Stimulated activated CD4-positive, alpha-beta T cell treated with anti-CD3 and anti-CD28 coated beads, Interleukin-4, amount 100 ng/mL, for 48 hours (primary cell): ENCODE results near the gene ASPHD2.

Source experiments
- DNase-seq, 2 donors: peaks; one replicate each; pipeline ENCODE4 v3.0.0-alpha.2; 2020; ENCODE audit warnings: low read depth in 2 of 2

The ASPHD2 gene

DNA sequence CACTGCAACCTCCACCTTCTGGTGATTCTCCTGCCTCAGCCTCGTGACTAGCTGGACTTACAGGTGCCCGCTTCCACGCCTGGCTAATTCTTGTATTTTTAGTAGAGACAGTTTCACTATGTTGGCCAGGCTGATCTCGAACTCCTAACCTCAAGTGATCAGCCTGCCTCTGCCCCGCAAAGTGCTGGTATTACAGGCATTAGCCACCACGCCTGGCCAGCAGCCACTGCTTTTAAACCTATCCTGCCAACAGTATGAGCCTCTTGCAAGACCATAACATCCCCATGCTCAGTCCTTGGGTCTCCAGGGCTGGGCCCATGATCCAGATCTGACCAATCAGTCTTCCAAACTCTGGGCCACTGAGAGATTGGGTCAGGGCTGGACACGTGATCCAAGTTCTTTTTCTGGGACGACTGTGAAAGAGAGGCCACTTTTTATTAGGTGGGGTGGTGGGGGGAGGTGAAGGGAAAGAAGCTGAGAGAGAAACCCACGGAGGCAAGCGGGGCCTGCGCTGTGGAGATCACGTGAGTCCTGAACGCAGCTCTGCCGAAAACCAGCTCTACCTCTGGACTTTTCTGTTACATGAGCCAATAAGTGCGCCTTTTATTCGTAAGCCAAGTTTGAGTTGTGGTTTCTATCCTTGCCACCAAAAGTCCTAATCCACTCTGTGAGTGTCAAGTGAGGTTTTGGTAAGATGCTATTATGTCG, 17.9 kb downstream of the ASPHD2 start:
- DNase-seq = no peak

DNA sequence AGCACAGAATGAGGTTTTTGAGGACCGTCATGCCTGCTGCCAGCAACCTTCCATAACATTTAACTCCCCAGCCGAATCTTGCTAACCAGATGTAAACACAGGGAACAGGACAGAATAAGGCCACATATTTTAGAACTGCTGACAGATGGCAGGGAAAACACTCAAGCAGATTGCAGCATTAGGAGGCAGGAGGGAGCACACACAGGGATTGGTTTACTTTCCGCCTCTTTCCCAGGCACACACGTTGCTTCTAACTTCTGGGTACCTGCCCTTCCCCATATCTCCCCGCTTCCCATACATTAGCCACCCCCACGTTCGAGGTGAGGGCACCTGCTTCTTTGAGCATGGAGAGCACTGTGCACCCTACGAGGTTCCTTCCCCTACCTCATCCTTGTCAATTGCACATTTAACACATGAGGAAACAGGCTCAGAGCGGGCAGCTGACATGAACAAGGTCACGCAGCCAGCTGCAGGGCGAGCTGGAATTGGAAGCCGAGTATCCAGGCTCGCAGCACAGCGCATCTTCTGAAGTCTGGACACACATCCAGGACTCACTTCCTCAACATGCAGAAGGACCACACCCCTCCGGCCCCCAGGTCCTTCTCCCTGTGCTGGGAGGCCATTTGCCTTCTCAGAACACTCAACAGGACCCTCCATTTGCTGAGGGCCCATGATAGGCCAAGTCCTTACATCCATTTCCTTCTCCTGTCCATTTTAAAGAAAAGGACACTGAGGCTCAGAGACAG, 18.7 kb downstream of the ASPHD2 start:
- DNase-seq = no peak

DNA sequence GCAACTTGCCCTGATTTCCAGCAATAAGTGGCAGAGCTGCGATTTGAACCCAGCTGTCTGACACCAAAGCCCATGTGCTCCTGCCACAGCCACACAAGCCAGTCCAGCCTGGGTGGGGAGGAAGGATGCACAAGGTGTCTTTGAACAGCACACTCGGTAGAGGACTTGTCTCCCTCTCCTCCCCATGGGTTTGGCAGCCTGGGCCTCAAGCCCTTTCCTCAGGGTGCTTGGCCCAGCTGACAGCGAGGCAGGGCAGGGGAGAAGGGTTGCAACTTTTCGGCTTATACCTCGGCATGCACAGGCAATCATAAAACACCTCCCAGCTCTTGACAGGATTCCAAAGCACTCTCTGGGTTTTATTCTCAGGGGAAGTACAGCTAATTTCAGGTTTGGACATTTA, 19.3 kb downstream of the ASPHD2 start:
- no peak for DNase-seq

DNA sequence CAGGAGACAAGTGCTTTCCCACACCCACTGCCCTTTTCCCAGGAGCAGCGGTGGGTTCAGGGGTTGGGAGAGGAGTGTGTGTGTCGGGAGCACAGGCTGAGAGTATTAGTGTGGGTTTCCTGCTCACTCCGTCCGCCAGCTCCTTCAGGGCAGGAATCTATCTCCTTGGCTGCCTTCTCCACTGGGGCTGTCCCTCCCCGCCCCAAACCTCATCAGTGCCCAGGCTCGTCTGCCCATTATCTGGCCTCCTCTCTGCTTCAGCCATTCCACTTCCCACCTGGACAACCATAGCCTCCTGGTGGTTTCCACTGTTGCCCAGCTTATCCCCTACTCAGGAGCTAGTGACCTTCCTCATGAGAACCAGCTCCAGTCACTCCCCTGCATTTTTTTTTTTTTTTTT, 19.9 kb downstream of the ASPHD2 start:
- DNase-seq = no peak

DNA sequence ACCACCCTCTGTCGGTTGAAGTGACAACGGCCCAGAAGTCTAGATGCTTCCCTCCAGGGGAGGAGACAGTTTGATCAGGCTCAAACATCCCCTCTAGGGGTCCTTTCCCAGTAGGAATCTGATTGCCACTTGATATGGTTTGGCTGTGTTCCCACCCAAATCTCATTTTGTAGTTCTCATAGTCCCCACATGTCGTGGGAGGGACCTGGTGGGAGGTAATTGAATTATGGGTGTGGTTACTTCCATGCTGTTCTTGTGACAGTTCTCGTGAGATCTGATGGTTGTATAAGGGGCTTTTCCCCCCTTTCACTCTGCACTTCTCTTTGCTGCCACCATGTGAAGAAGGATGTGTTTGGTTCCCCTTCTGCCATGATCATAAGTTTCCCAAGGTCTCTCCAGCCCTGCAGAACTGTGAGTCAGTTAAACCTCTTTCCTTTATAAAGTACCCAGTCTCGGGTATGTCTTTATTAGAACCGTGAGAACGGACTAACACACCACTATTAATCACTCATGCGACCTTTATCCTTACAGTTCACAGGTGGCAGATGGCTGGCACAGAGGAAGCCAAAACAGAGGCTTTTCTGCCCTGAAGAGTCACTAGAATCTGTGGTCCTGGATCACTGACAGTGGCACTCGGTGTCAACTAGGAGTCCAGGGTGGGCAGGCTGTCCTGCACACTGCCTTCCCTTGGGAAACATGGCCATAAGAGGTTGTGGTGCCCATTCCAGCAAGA, 21.6 kb downstream of the ASPHD2 start:
- DNase-seq = no peak

DNA sequence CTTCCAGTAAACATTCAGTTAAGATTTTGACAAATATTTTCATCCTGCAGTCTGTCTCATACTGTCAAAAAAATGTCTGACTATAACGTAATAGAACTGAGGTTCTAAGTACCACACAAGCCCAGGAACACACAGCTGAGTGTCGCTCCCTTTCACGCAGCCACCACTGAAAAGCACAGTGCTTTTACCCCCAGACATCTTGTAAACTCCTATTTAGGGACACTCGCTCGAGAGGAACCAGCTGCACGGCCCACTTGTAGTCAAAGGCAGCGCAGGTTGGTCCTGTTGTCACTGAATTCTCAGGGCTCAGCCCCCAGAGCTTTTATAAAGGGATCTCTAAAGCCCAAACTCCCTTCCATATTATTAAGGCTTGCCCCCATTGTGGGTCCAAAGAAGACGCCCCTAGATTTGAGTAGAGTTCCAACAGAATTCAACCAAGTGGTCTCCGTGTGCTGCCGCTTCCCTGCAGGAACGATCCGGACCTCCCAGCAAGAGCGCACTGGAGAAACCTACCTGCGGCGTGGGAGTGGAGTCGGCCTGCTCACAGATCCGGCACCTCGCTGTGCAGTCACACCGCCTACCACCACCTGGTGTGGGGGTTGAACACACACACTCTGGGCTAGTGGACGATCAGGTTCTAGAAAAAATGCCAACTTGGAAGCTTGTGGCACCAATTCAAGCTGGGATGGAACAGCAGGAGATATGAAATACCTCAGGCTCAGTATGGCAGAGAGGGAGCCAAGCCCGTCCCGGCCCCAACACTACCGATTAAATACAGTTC, 23.4 kb downstream of the ASPHD2 start:
- DNase-seq = no peak

DNA sequence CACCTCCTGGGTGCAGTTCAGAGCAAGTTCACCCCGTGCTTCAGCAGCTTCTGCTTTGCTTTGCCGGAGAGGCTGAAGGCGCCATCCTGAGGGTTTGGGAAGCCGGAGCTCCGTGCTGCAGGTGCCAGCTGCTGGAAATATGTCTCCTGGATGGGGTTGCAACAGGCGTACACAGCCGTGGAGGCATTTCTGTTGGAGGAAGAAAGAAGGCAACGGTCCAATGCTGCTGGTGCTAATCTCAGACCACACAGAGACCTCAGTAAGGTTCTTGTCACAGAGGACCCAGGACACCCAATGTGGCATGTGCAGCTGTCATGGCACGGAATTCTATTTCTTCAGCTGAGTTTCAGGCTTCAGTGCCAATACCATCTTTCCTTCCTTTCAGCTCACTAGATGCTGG, 24.2 kb downstream of the ASPHD2 start:
- no peak for DNase-seq

DNA sequence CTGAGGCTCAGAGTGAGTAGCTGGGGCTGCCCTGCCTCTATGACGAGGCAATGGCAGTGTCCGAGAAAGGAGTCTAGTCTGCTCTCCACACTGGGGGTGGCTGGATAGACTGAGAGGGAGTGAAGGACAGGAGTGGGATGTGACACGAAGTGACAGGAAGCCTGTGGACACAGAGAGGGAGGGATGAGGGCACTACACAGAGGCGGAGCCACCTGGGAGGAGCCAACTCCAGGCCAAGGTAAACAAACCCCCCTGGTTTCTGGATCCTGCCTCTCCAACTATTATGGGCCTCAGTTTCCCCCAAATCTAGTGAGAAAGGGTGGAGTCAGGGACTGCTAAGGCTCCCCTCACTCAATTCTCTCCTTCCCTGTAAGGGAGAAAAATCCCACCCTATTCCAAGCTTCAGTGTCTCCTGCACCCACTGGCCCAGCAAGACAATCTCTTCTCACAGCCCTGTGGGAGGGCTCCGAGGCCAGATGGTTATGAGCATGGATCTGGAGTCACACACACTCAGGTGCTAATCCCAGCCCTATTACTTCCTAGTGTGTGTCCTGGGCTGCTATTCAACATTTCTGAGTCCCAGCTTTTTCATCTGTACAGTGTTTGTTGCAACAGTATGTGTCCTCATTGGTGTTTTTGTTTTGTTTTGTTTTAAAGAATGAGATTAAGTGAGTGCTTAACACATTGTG, 24.9 kb downstream of the ASPHD2 start:
- no peak for DNase-seq

DNA sequence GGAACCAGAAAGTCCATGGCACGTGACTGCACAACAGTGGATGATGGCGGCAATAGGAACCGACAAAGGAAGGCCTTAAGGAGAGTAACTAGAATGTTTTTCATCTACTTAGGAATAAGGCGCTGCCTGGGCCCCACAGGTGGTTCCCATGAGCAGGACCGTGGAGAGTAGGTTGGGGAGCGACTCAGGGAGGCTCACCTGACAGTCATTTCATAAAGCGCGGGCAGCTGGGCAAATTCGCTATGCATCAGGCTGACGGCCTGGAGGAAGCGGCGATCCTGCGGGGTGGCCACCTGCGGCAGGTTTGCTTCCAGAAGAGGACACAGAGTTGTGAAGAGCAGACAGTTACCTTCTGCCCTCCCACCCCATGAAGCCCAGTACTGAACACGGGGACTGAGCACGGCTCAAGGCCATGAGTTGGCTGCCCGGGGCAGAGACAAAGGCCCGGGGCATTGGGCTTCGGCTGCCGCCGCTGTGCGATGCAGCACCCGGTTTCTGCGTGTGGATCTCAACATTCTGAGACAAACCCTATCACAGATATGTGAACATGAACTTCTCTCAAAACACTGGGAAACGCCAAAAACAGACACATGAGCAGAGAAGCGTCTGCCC, 28.7 kb downstream of the ASPHD2 start:
- no peak for DNase-seq

DNA sequence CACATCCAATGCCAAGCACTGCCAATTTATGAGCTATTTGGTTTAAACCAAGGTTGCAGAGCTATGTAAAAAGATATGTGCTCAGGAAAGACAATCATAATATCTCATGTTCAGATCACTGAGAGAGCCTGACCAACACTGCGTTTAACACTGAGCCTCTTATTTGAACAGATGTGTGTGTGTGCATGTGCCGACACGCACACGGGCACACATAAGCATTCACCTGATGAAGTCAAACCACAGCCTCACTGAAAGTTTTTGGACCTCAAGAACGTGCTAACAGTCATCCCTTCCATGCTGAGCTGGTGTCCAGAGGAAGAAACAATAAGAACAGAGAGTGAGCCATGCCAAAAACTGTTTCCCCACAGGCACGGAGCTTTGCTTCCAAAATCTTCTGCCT, 31.1 kb downstream of the ASPHD2 start:
- DNase-seq = no peak

DNA sequence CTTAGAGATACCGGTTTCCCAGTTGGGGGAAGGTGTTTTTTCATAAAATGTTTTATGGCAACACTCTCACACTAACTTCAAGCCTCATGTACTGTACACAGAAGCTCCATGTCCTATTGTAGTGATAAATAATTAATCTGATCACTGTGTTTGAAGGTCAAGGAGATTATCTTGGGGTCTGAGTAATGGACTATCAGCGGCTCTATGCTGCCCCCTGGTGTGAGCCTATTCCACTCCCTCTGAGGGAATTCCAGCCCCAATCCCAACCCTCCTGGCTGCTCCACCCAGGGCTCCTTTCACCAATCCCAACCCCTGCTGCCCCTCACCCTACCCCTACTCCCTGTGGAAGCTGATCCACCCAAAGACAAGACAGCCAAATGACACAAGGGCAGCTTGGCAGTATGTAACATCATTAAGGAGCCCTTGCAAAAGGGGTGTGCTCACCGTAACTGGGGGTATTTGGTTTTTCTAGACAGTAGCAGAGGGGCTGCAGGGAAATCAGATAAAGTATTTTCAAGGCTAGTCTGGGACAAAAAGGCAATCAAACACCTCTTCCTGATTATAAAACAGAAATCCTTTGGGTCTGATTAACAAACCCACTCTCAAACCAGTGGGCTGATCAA, 32.2 kb downstream of the ASPHD2 start:
- peak; percentile 34 to 38 for DNase-seq

DNA sequence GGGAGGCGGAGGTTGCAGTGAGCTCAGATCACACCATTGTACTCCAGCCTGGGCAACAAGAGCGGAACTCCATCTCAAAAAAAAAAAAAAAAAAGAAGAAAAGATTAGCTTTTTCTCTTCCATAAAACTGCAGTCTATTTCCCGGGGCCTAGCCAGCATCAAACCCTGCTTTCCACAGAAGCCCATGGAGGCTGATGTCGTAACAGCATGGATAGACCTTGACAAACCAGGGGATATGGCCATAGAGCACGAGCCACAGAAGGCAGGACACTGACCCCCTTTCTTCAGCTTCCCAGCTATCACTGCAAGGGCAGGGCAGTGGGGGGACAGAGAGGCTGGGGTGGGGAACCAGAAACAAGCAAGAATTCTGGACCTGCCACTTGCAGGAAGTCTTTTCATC, 33.0 kb downstream of the ASPHD2 start:
- no peak for DNase-seq

DNA sequence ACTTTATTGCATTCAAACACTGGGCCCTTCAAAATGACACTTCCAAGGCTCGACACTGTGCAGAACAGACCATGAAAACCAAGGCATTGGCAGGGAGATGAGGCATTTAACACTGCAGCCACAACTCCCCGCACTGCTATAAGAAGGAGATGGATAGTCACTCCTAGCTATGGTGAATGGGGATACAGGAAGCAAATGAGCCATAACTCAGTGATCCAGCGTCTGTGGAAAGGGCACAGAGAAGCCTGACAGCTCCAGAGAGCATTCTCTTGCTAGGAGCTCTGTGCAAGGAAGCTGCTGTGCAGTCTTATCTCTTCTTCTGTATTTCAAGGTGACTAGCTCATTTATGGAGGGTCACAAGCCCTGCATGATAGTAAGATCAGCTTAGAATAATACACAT, 33.6 kb downstream of the ASPHD2 start:
- DNase-seq = no peak

DNA sequence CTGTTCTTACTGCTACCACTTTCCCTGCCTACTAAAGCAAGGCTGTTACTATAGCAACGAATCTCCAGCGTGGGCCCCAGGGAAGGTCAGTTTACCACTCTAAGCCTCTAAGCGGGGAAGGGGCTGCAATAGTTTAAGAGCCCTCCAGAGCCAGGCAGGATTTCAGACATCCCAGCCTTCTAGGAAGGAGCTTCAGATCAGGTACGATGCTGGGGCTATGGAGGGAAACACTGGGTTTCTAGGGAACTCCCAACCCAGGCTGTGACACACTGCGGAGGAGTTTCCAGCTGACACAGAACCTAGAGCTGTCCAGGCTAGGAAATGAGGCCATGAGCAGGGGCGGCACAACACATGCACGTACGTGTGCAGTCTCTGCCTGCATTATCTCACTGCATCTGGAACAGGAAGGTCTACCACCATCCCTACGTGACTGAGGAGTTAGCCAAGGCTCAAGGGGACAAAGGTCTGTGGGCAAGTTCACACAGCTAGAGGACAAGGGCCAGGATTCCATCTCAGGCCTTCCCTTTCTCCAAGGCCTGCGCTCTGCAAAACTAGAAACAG, 34.1 kb downstream of the ASPHD2 start:
- no peak for DNase-seq

DNA sequence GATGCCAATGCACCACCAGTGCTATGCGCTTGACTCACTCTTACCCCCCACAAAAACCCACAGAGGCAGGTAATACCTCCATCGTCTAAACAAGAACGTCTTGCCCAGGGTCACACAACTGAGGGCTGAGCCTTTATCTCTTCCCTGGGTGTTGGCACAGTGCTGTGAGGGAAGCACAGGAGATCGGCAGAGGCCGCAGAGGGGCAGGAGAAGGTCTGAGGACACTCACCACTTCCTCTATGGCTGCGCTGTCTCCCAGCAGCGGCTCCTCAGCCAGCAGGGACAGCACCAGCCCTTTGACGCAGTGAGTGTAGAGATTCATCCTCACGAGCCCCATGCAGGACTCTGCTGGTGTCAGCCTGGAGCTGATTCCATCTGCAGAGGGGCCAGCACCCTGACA, 34.6 kb downstream of the ASPHD2 start:
- no peak for DNase-seq

DNA sequence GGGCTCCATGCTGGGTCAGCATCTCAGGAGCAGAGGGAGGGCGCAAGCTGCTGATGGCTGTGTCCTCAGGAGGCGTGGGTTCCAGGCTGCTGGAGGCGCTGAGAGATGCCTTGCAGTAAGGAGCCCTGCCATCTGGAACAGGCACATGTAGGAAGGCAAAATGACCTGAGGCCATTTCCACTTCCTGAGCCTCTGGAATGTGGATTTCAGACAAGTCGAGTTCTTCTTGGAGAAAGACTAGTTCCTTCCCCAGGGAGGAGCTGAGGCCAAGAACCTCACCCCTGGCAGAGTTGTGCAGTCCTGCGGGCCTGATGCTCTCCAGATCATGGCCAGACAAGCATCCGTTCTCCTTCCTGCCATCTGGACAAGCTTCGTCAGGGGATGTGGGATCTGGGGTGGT, 35.3 kb downstream of the ASPHD2 start:
- no peak for DNase-seq

DNA sequence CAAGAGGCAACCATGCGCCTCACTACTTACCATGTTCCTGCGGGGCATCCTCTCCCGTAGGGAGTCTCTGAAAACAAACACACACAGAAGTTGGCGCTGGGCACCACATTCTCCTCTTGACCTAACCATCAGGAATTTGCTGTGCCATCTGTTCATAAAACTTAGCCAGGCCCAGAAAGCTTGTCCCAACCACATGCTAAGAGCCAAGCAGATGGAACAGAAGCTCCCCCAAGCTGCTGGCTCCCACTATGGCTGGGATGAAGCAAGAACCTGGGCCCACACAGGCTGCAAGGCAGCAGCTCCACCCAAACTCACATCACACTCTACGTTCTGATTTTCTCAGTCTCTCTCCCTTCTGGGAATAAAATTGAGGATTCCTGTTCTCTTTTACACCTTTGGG, 37.1 kb downstream of the ASPHD2 start:
- no peak for DNase-seq

DNA sequence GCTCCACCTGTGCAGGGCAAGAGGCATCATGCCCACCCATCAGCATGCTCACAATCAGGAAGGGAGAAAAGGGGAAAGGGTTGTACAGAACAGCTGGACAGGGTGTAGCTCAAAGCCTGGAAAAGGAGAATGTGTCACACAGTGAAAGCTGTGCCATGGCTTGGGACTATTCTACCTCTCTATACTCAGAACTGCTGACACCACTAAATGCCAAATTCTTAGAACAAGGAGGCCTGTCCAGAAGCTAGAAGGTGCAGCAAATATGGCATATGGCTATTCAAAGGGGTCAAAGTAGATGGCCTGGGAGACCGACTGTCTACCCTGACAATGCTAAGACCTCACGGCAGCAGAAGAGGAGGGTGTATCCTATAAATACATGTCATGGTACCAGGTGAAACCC, 41.7 kb downstream of the ASPHD2 start:
- DNase-seq = no peak

DNA sequence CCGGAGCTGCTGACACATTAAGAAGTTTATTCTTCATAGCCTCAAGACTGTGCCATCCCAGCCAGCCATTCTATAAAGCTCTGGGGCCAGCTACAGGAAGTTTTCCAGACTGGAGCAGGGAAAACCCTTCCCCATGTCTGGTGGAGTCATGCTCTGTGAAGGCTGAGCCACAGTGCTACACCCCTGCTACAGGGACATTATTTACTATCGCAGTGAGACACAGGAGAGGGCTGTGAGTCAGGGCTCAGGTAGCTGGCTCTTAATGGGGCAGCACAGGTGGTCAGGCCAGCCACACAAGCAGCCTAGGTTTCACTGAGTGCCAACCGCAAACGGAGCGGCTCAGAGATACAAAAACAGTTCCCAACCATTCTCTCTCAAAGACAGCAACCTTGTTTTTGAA, 42.5 kb downstream of the ASPHD2 start:
- no peak for DNase-seq

DNA sequence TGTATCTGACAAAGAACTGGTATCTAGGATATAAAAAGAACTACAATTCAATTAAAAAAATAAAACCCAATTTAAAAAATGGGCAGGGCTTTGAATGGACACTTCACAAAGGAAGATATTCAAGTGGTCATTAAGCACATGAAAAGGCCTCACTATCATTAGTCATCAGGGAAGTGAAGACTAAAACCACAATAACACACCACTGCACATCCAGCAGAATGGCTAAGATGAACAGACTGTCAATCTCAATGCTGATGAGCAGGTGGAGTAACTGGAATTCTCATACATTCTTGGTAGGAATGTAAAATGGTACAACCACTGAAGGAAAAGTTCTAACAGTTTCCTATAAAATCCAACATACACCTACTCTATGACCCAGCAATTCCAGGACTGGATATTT, 45.6 kb downstream of the ASPHD2 start:
- no peak for DNase-seq
